Caco-2 (cell line): Measurements from ENCODE around the gene ATP10B. TPM values are rescaled to one million over a fixed set of nuclear protein-coding genes. Genes with fewer than 3 reads are reported as not detected.

Experiments used
- BruUV-seq: library from RNA; stranded (reverse); fragments of 400-500 nt; replicated peaks from 2 replicates; lab custom pipeline; 2021; lab: Mats Ljungman, UMichigan
- CTCF ChIA-PET: fragments of 300-600 bp; sonication (Branson Sonifier 250); formaldehyde crosslinking; loops from one replicate; lab custom pipeline; 2022; ENCODE audit warnings: antibody characterized with exemption; lab: Charles Lee
- POLR2A ChIA-PET: fragments of 300-600 bp; sonication (Branson Sonifier 250); formaldehyde crosslinking; loops from one replicate; lab custom pipeline; 2022; ENCODE audit warnings: antibody characterized with exemption; lab: Charles Lee
- DNase-seq, 2 experiments: peaks; one replicate each; pipeline versions ENCODE4 v3.0.0 to v3.0.0-alpha.2; 2020 to 2022
- H3K27me3 ChIP-seq: replicated peaks from 2 replicates; pipeline ENCODE4 v1.6.0; 2011; ENCODE audit warnings: low read length; ENCODE audit not compliant: control insufficient read depth, insufficient read depth
- H3K36me3 ChIP-seq: 2 replicates; pipeline ENCODE4 v1.5.1; 2011; ENCODE audit warnings: low read length; ENCODE audit not compliant: control insufficient read depth, insufficient read depth
- H3K4me1 ChIP-seq: fragments of 250-450 bp; sonication (Bioruptor Pico); 2 replicates; pipeline ENCODE4 v1.5.1; 2020; ENCODE audit warnings: mild to moderate bottlenecking
- H3K4me3 ChIP-seq: 2 replicates; pipeline ENCODE4 v1.5.1; 2011; ENCODE audit warnings: low read depth, mild to moderate bottlenecking, control low read depth, low read length
- H3K9me3 ChIP-seq: fragments of 250-450 bp; sonication (Bioruptor Pico); 2 replicates; pipeline ENCODE4 v1.5.1; 2020; ENCODE audit warnings: mild to moderate bottlenecking, moderate library complexity
- H3K27ac Mint-ChIP-seq: one replicate; pipeline ENCODE4 v1.8.0; 2022; ENCODE audit warnings: mixed read lengths; ENCODE audit not compliant: unreplicated experiment
- H3K27me3 Mint-ChIP-seq: one replicate; pipeline ENCODE4 v1.8.0; 2022; ENCODE audit warnings: mixed read lengths; ENCODE audit not compliant: insufficient read depth, unreplicated experiment
- H3K36me3 Mint-ChIP-seq: one replicate; pipeline ENCODE4 v1.8.0; 2022; ENCODE audit warnings: mild to moderate bottlenecking, mixed read lengths; ENCODE audit not compliant: insufficient read depth, unreplicated experiment
- H3K4me1 Mint-ChIP-seq: one replicate; pipeline ENCODE4 v1.8.0; 2022; ENCODE audit warnings: low read depth, mixed read lengths; ENCODE audit not compliant: unreplicated experiment
- H3K4me3 Mint-ChIP-seq: one replicate; pipeline ENCODE4 v1.8.0; 2022; ENCODE audit warnings: mild to moderate bottlenecking, moderate library complexity, mixed read lengths; ENCODE audit not compliant: unreplicated experiment
- H3K9me3 Mint-ChIP-seq: one replicate; pipeline ENCODE4 v1.8.0; 2022; ENCODE audit warnings: mixed read lengths; ENCODE audit not compliant: unreplicated experiment
- intact Hi-C: fragments of 100-400 bp; cut with micrococcal nuclease; formaldehyde crosslinking; loops from one replicate; pipeline ENCODE4 v1.10.0; 2022; ENCODE audit not compliant: unreplicated experiment
- total RNA-seq: library from RNA; stranded (reverse); gene quantifications from 2 replicates; pipeline ENCODE4 v1.2.3, GENCODE V29; 2022
- TF ChIP-seq, protein P1 (sequence below), 2 experiments: fragments of 200-600 bp in 1 of 2; IDR thresholded peaks; 1 replicate in 1 of 2; 2 replicates in 1 of 2; pipeline versions ENCODE4 v1.5.1 to v1.8.0; 2011 to 2022; ENCODE audit warnings: antibody characterized with exemption in 1 of 2, control low read depth in 1 of 2, inconsistent platforms in 1 of 2, low read depth in 1 of 2, low read length in 1 of 2, mild to moderate bottlenecking in 1 of 2, moderate library complexity in 1 of 2; ENCODE audit not compliant: insufficient read depth in 1 of 2, severe bottlenecking in 1 of 2, unreplicated experiment in 1 of 2

Gene ATP10B
- total RNA-seq, 1 experiment from 2014 or later = 0.43 TPM

DNA sequence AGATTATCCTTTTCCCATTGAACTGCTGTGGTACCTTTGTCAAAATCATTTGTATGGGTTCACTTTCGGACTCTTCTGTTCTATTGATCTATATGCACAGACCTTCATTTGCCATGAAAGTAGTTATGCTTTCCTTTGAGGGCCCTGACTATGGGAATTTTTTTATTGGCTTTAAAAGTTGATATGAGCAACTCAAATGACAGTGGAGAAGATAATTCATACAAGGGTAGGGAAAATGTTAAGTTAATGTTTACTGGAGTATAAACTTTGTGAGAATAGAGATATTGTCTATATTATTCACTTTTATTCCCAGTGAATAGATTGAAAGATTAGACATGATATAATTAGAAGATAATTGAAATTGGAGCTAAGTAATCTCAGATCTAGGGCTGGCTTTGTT lies 94.8 kb downstream of the ATP10B start:
- H3K27me3 ChIP-seq = no peaks in the 10 kb centered on the region
- no peak for DNase-seq
- ChIA-PET CTCF (no interaction called here), POLR2A (no interaction called here)
- no peaks in the 10 kb centered on the region for H3K27me3 Mint-ChIP-seq
- no peak overlapping the region for H3K4me3 Mint-ChIP-seq
- H3K4me3 ChIP-seq = no peak overlapping the region
- H3K27ac Mint-ChIP-seq = no peak overlapping the region
- peaks cover 9% of the 10 kb centered on the region for H3K9me3 Mint-ChIP-seq
- TF ChIP-seq, protein P1, sequence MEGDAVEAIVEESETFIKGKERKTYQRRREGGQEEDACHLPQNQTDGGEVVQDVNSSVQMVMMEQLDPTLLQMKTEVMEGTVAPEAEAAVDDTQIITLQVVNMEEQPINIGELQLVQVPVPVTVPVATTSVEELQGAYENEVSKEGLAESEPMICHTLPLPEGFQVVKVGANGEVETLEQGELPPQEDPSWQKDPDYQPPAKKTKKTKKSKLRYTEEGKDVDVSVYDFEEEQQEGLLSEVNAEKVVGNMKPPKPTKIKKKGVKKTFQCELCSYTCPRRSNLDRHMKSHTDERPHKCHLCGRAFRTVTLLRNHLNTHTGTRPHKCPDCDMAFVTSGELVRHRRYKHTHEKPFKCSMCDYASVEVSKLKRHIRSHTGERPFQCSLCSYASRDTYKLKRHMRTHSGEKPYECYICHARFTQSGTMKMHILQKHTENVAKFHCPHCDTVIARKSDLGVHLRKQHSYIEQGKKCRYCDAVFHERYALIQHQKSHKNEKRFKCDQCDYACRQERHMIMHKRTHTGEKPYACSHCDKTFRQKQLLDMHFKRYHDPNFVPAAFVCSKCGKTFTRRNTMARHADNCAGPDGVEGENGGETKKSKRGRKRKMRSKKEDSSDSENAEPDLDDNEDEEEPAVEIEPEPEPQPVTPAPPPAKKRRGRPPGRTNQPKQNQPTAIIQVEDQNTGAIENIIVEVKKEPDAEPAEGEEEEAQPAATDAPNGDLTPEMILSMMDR (IDR thresholded peaks at IDR 0.05; ENCODE audit: insufficient read depth in 1 of 2, low read depth in 1 of 2, low read length in 1 of 2, severe bottlenecking in 1 of 2, unreplicated experiment in 1 of 2) = no peak
- no peaks in the 10 kb centered on the region for H3K4me1 ChIP-seq
- no peaks in the 10 kb centered on the region for H3K36me3 Mint-ChIP-seq
- intact Hi-C loops = no loop called here
- no TSS peak for BruUV-seq
- no peaks in the 10 kb centered on the region; the same call in 1 of the 2 replicates for H3K9me3 ChIP-seq
- no peaks in the 10 kb centered on the region for H3K4me1 Mint-ChIP-seq
- H3K36me3 ChIP-seq = no peaks in the 10 kb centered on the region

DNA sequence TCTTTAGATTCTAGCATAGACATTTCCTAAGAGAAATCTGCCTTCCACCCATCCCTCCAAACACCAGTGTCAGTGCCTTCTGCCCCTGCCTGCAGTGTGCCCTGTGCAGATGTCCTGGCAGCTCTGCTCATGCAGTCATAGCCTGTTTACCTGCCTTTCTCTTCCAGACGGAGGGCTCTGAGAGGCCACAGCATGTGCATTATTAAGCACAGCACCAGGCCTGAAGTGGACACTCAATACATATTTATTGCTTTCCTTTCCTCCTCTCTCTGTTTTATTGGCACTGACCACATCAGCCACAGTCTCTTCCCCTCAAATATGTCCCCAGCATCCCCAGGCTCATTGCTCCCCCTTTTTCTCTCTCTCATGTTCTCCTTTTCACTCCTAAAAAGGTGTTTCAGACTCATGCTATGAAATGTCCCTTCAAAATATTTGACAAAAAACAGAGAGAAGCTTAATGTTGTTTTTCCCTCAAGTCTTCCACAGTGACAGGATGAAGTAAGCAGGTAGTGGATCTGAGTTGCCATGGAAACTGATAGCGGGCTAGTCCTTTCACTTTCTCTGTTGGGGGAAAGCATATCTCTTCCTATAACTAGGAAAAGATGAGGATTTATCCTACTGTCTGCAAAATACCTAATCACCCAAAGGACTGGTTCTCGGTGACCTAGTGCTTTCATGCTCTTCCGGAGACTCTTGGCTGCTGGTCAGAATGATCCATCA lies 100.9 kb downstream of the ATP10B start:
- H3K9me3 Mint-ChIP-seq = peaks cover 3% of the 10 kb centered on the region
- H3K36me3 ChIP-seq = no peaks in the 10 kb centered on the region
- no peaks in the 10 kb centered on the region for H3K27me3 ChIP-seq
- H3K9me3 ChIP-seq = no peaks in the 10 kb centered on the region
- H3K4me1 ChIP-seq = no peaks in the 10 kb centered on the region
- no peak overlapping the region for H3K4me3 ChIP-seq
- no peaks in the 10 kb centered on the region for H3K4me1 Mint-ChIP-seq
- no peak overlapping the region for H3K4me3 Mint-ChIP-seq
- no peak overlapping the region for H3K27ac Mint-ChIP-seq
- TF ChIP-seq, protein P1 (IDR thresholded peaks at IDR 0.05; ENCODE audit: insufficient read depth in 1 of 2, low read depth in 1 of 2, low read length in 1 of 2, severe bottlenecking in 1 of 2, unreplicated experiment in 1 of 2) = no peak
- POLR2A ChIA-PET = no interaction called here
- intact Hi-C loops = no loop called here
- peaks cover 4% of the 10 kb centered on the region for H3K27me3 Mint-ChIP-seq
- no peak for DNase-seq
- CTCF ChIA-PET = no interaction called here
- no TSS peak for BruUV-seq
- H3K36me3 Mint-ChIP-seq = no peaks in the 10 kb centered on the region

DNA sequence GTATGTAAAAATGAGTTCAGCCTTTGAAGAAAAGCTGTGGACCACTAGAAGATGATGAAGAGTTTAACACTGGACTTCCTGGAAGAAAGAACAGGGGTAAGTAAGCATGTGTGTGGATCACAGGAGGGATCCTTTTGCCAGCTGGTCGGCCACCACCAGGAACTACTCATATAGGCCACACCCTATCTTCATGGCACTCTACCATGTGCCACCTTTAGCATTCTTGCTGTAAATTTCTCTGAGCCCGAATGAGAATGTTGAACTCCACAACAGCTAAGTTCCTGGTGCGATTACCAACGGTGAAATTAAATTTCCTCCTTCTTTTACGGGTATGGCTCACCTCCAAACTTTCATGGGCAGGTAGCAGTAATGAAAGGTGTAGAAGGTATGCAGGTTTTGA lies 102.3 kb downstream of the ATP10B start:
- TF ChIP-seq, protein P1 (IDR thresholded peaks at IDR 0.05; ENCODE audit: insufficient read depth in 1 of 2, low read depth in 1 of 2, low read length in 1 of 2, severe bottlenecking in 1 of 2, unreplicated experiment in 1 of 2) = no peak
- no peaks in the 10 kb centered on the region for H3K4me1 Mint-ChIP-seq
- H3K36me3 Mint-ChIP-seq = no peaks in the 10 kb centered on the region
- no peak overlapping the region for H3K4me3 Mint-ChIP-seq
- H3K9me3 ChIP-seq = no peaks in the 10 kb centered on the region
- no peaks in the 10 kb centered on the region for H3K27me3 ChIP-seq
- DNase-seq = no peak
- H3K4me1 ChIP-seq = no peaks in the 10 kb centered on the region
- ChIA-PET POLR2A (no interaction called here), CTCF (no interaction called here)
- H3K4me3 ChIP-seq = no peak overlapping the region
- intact Hi-C loops = no loop called here
- no peak overlapping the region for H3K27ac Mint-ChIP-seq
- H3K36me3 ChIP-seq = no peaks in the 10 kb centered on the region
- no peaks in the 10 kb centered on the region for H3K9me3 Mint-ChIP-seq
- no TSS peak for BruUV-seq
- peaks cover 4% of the 10 kb centered on the region for H3K27me3 Mint-ChIP-seq
